Embryonic facial prominence (tissue), 1 donor: Measurements from ENCODE around the gene SNX24.
"Not testable (repeated sequence)": the region's sequence is repeated elsewhere in the genome, so short reads cannot be mapped to it uniquely, and the experiment has no call there.

Source experiments
- DNase-seq: peaks from one replicate; pipeline ENCODE4 v3.0.0-alpha.2; 2016; ENCODE audit errors: extremely low spot score

Gene SNX24

GRCh38 chr5:122845229-122846050 is at the start of gene SNX24:
SNX24 (plus strand) TSS chr5:122845613; CDS start chr5:122845634, 21 bp downstream.
- DNase-seq, result peak; percentile 61

GRCh38 chr5:122805481-122805880 is 39.9 kb upstream of the SNX24 start:
- DNase-seq, result no peak

DNA sequence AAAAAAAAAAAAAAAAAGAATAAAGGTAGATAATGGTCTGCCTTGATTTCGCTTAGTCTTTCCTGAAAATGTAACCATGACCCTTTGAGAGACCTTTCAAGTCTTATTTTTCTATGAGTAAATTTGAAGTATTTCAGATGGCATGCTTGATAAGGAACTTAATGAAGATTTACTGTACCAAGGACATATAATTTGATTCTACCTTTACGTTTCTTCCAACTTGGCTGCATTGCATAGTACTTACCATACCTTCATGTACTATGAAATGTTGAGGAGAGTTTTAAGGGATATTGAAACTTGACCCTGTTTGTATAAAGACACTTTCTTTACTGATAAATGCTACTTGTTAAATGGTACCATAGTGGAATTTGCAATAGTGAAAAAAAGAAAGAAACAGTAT is 35.0 kb upstream of the SNX24 start:
- no peak for DNase-seq

DNA sequence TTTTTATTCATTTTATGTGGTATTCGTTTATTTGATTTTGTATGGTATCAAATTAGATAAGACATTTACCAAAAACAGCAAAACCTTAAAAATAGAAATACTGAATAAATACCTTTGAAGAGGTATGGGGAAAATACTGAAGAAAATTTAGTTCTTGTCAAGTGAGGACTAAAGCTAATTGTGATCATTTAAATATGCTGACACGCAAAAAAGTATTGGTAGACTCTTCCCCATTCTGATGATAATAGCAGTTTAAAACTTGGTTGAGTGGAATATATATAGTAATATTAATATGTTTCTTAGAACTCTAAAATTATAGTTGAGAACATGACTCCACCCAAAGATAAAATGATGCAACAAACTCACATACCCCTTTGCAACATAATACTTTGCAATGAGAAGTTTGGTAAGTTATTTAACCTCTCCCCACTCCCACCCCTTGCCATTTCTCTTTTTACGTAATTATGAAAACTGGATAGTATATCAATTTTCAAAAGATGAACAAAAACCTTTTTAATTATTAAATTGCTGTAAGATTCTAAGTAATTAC is 30.1 kb upstream of the SNX24 start:
- DNase-seq, result no peak

GRCh38 chr5:122816756-122817155 is 28.7 kb upstream of the SNX24 start:
- no peak for DNase-seq

GRCh38 chr5:122831984-122832383 is 13.4 kb upstream of the SNX24 start:
- no peak for DNase-seq

DNA sequence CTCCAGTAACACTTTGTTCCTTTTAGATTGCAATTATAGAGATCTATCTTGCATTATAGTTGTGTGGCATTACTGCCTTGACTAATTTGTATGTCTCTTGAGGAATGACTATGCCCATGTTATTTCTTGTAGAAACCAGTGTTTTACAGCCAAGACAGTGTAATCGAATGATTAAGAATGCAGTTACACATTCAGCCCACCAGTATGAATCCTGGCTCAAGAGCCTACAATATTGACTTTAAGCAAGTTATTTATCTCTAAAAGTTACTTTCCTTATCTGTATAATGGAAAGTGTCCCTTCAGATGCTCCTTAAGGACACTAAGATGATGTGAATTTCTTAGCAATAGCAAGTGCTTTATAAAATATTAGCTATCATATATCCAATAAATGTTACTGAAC is 9.7 kb upstream of the SNX24 start:
- no peak for DNase-seq

DNA sequence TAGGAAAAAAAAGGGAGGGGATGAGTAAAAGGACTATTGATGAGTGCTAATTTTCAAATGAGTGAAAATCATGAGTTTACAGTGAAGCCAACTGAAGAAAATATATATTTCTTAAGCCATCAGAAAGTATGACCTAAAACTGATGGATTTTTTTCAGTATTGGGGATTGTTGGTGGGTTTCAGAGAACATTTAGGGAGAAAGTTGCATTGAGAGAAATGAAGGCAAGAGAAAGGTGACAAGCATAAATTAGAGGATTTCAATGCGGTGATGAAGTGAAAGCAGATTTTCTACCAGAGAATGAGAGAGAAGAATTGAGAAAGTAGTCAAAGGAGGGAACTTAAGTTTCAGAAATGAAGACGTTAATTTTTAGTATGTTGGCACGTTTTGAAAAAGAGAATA is 8.5 kb upstream of the SNX24 start:
- no peak for DNase-seq

GRCh38 chr5:122839731-122840130 is 5.7 kb upstream of the SNX24 start:
- DNase-seq, result no peak

- DNase-seq, result no peak
Observed at GRCh38 chr5:122842016-122842580, 3.3 kb upstream of the SNX24 start.

GRCh38 chr5:122844136-122844909 is 1.1 kb upstream of the SNX24 start:
- no peak for DNase-seq

GRCh38 chr5:122844910-122845228 is 544 bp upstream of the SNX24 start:
- no peak for DNase-seq

GRCh38 chr5:122846051-122846550 is 688 bp downstream of the SNX24 start:
- DNase-seq, result no peak

- no peak for DNase-seq
Observed at GRCh38 chr5:122847687-122848081, 2.3 kb downstream of the SNX24 start.

- DNase-seq, result no peak
Observed at GRCh38 chr5:122849771-122850170, 4.4 kb downstream of the SNX24 start.

GRCh38 chr5:122857538-122857937 is 12.1 kb downstream of the SNX24 start:
- DNase-seq, result not testable (repeated sequence)

DNA sequence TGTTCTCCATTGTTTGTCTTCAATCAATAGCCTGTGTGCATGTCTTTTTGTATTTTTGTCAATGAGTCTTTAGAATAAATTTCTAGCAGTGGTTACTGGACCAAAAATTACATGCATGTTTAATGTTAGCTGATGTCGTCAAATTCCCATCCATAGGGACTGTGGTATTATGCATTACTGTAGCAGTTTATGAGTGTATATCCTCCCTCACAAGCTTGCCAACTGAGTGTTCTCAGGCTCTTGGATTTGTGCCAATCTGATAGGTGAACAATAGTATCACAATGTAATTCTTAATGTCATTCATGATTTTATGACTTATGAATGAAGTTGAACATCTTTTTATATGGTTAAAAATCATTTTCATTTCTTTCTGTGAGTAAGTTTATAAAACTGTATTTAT is 13.0 kb downstream of the SNX24 start:
- no peak for DNase-seq

DNA sequence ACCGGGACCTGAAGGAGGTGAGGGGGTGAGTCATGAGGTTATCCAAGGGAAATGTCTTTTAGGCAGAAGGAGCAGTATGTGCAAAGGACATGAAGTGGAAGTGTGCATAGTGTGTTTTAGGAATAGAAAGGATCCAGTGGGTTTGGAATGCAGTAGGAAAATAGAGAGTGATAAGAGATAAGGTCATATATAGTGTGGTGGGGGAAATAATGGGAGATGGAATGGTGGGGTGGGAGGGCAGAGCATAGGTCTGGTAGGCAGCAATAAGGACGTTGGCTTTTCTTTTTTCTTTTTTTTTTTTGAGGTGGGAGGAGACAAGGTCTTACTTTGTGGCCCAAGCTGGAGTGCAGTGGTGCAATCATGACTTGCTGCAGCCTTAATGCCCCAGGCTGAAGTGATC is 17.8 kb downstream of the SNX24 start:
- DNase-seq, result no peak

DNA sequence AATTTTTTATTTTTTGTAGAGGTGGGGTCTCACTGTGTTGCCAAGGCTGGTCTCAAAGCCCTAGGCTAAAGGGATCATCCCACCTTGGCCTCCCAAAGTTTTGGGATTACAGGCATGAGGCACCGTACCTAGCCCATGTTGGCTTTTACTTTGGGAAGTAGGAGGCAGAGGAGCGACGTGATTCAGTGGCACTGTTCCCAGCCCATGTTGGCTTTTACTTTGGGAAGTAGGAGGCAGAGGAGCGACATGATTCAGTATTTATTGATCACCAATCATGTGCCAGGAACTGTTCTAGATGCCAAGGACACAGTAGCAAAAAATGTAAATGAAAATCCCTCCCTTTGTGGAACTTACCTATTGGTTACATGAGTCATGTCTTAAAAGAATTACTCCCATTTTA is 18.3 kb downstream of the SNX24 start:
- no peak for DNase-seq

DNA sequence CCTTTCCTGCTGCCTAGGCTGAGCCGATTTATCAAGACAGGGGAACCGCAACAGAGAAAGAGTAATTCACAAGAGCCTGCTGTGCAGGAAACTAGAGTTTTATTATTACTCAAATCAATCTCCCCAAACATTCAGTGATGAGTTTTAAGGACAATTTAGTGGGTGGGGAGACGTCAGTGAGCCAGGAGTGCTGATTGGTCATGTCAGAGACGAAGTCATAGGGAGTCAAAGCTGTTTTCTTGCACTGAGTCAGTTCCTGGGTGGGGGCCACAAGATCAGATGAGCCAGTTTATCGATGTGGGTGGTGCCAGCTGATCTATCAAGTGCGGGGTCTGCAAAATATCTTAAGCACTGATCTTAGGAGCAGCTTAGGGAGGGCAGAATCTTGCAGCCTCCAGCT is 19.0 kb downstream of the SNX24 start:
- no peak for DNase-seq

DNA sequence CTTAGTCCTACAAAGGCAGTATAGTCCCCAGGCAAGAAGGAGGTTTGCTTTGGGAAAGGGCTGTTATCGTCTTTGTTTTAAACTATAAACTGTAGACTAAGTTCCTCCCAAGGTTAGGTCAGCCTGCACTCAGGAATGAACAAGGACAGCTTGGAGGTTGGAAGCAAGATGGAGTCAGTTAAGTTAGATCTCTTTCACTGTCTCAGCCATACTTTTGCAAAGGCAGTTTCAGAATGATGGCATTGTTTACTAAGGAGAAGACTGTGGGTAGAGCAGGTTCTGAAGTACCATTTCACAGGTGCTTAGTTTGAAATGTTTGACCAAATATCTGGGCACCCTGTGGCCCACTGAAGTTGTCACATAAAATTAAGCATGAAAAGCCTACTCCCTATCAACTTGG is 19.4 kb downstream of the SNX24 start:
- no peak for DNase-seq

- DNase-seq, result no peak
Observed at GRCh38 chr5:122870219-122870856, 24.9 kb downstream of the SNX24 start.
